ENCODE results near the gene RHEX. TPM values are rescaled to one million over a fixed set of nuclear protein-coding genes. Genes with fewer than 3 reads are reported as not detected.

RHEX gene
- total and polyA plus RNA-seq, 9 donors: 0.15 to 13.3 (median 1.8) TPM; not detected in 1

- H3K9me3 ChIP-seq: no peaks in the 10 kb centered on the region
- TF ChIP-seq EP300 (IDR thresholded peaks at IDR 0.05): no peak
- TF ChIP-seq POLR2A (IDR thresholded peaks at IDR 0.05): no peak
- no peak for TF ChIP-seq CTCF (IDR thresholded peaks at IDR 0.05)
- 89 to 100% (median 89%) methylated on average over 1 of the region's 1 CpG for WGBS, 3 donors
- no peak for DNase-seq
- intact Hi-C loops (cut with DNase I): no loop called here
- H3K27ac ChIP-seq: no peak overlapping the region
- no peaks in the 10 kb centered on the region for H3K4me1 ChIP-seq (ENCODE audit: insufficient read depth)
- H3K36me3 ChIP-seq: no peaks in the 10 kb centered on the region
- H3K27me3 ChIP-seq: no peaks in the 10 kb centered on the region
- no peak overlapping the region for H3K4me3 ChIP-seq
Observed at GRCh38 chr1:206125346-206125745, 72.4 kb downstream of the RHEX start.

GRCh38 chr1:206127336-206127735 is 74.4 kb downstream of the RHEX start:
- intact Hi-C loops (cut with DNase I): no loop called here
- 92 to 97% (median 94%) methylated on average over 9 of the region's 9 CpGs for WGBS, 3 donors
- no peak for DNase-seq
- no peaks in the 10 kb centered on the region for H3K36me3 ChIP-seq
- H3K9me3 ChIP-seq: no peaks in the 10 kb centered on the region
- TF ChIP-seq CTCF (IDR thresholded peaks at IDR 0.05) (no peak), EP300 (IDR thresholded peaks at IDR 0.05) (no peak), POLR2A (IDR thresholded peaks at IDR 0.05) (no peak)
- no peaks in the 10 kb centered on the region for H3K4me1 ChIP-seq (ENCODE audit: insufficient read depth)
- H3K27ac ChIP-seq: no peak overlapping the region
- H3K27me3 ChIP-seq: no peaks in the 10 kb centered on the region
- no peak overlapping the region for H3K4me3 ChIP-seq

GRCh38 chr1:206128196-206128595 is 75.2 kb downstream of the RHEX start:
- intact Hi-C loops (cut with DNase I): no loop called here
- TF ChIP-seq EP300 (IDR thresholded peaks at IDR 0.05) (no peak), CTCF (IDR thresholded peaks at IDR 0.05) (no peak), POLR2A (IDR thresholded peaks at IDR 0.05) (no peak)
- no peaks in the 10 kb centered on the region for H3K27me3 ChIP-seq

GRCh38 chr1:206131037-206131436 is 78.1 kb downstream of the RHEX start:
- H3K27me3 ChIP-seq: no peaks in the 10 kb centered on the region
- H3K4me1 ChIP-seq (ENCODE audit: insufficient read depth): no peaks in the 10 kb centered on the region
- 33 to 39% (median 33%) methylated on average over 7 of the region's 7 CpGs for WGBS, 3 donors
- H3K9me3 ChIP-seq: no peaks in the 10 kb centered on the region
- intact Hi-C loops (cut with DNase I): no loop called here
- no peak overlapping the region for H3K4me3 ChIP-seq
- DNase-seq: no peak
- H3K27ac ChIP-seq: no peak overlapping the region
- TF ChIP-seq EP300 (IDR thresholded peaks at IDR 0.05): no peak
- no peak for TF ChIP-seq CTCF (IDR thresholded peaks at IDR 0.05)
- no peak for TF ChIP-seq POLR2A (IDR thresholded peaks at IDR 0.05)
- H3K36me3 ChIP-seq: no peaks in the 10 kb centered on the region

More at GRCh38 chr1:206128196-206128595, 75.2 kb downstream of the RHEX start:
- Histone ChIP-seq H3K4me1 (ENCODE audit: insufficient read depth) (no peaks in the 10 kb centered on the region), H3K36me3 (no peaks in the 10 kb centered on the region), H3K9me3 (no peaks in the 10 kb centered on the region), H3K4me3 (no peak overlapping the region), H3K27ac (no peak overlapping the region)
- 25 to 33% (median 32%) methylated on average over 4 of the region's 4 CpGs for WGBS, 3 donors
- no peak for DNase-seq

Data from ovary (tissue), 9 donors.